Smooth muscle cell (in vitro differentiated cells): ENCODE data around the gene BTF3. TPM values are rescaled to one million over a fixed set of nuclear protein-coding genes. Genes with fewer than 3 reads are reported as not detected.

ENCODE experiments used
- DNase-seq: peaks from one replicate; lab custom pipeline; 2025; ENCODE audit not compliant: unreplicated experiment; lab: John Stamatoyannopoulos, UW
- H2AFZ ChIP-seq: fragments of 200-600 bp; sonication (generic); 2 replicates; pipeline ENCODE4 v1.6.0; 2016; ENCODE audit warnings: antibody characterized with exemption, low read depth, mild to moderate bottlenecking
- H3F3A ChIP-seq: fragments of 200-600 bp; sonication (generic); 2 replicates; pipeline ENCODE4 v1.6.0; 2017; ENCODE audit warnings: antibody characterized with exemption, low read depth
- H3K27ac ChIP-seq: fragments of 200-600 bp; sonication (generic); 2 replicates; pipeline ENCODE4 v1.5.1; 2016; ENCODE audit warnings: low read depth, mild to moderate bottlenecking
- H3K27me3 ChIP-seq: fragments of 200-600 bp; sonication (generic); 2 replicates; pipeline ENCODE4 v1.6.1; 2016; ENCODE audit warnings: low read depth, mild to moderate bottlenecking
- H3K36me3 ChIP-seq: fragments of 200-600 bp; sonication (generic); 2 replicates; pipeline ENCODE4 v1.5.1; 2016; ENCODE audit warnings: low read depth
- H3K4me1 ChIP-seq: fragments of 200-600 bp; sonication (generic); 2 replicates; pipeline ENCODE4 v1.5.1; 2016; ENCODE audit warnings: low read depth
- H3K4me2 ChIP-seq: fragments of 200-600 bp; sonication (generic); 2 replicates; pipeline ENCODE4 v1.6.0; 2016; ENCODE audit warnings: mild to moderate bottlenecking
- H3K4me3 ChIP-seq: fragments of 200-600 bp; sonication (generic); 2 replicates; pipeline ENCODE4 v1.5.1; 2016; ENCODE audit warnings: mild to moderate bottlenecking
- H3K79me2 ChIP-seq: fragments of 200-600 bp; sonication (generic); 2 replicates; pipeline ENCODE4 v1.6.0; 2016; ENCODE audit warnings: low read depth, mild to moderate bottlenecking
- H3K9ac ChIP-seq: fragments of 200-600 bp; sonication (generic); 2 replicates; pipeline ENCODE4 v1.6.0; 2016; ENCODE audit warnings: low read depth
- H3K9me3 ChIP-seq: fragments of 200-600 bp; sonication (generic); replicated peaks from 2 replicates; pipeline ENCODE4 v1.5.1; 2016; ENCODE audit warnings: low read depth
- H4K20me1 ChIP-seq: fragments of 200-600 bp; sonication (generic); 2 replicates; pipeline ENCODE4 v1.6.0; 2016; ENCODE audit warnings: low read depth
- WGBS: methylation state at CpG from one replicate; pipeline ENCODE4 v1.1.7; 2016; ENCODE audit warnings: low lambda C conversion rate; 5-methylcytosine and 5-hydroxymethylcytosine counted together
- polyA plus RNA-seq: library from polyadenylated mRNA; unstranded; fragments of >200 nt; fragmentation: Nextera tagmentation; extraction: Ambion mirVana; gene quantifications from 2 replicates; pipeline ENCODE4 v1.2.1, GENCODE V29; 2016
- total RNA-seq: library from RNA; depleted of rRNA; stranded (reverse); fragments of >200 nt; gene quantifications from 2 replicates; pipeline ENCODE4 v1.2.3, GENCODE V29; 2014
- TF ChIP-seq, protein P1 (sequence below): fragments of 200-600 bp; sonication (generic); IDR thresholded peaks from 2 replicates; pipeline ENCODE4 v1.5.1; 2017; ENCODE audit warnings: borderline replicate concordance, mild to moderate bottlenecking, antibody characterized with exemption; ENCODE audit not compliant: insufficient read depth, poor library complexity, severe bottlenecking

The BTF3 gene
- total and polyA plus RNA-seq, 2 experiments from 2014 or later: 409 to 546 TPM

DNA sequence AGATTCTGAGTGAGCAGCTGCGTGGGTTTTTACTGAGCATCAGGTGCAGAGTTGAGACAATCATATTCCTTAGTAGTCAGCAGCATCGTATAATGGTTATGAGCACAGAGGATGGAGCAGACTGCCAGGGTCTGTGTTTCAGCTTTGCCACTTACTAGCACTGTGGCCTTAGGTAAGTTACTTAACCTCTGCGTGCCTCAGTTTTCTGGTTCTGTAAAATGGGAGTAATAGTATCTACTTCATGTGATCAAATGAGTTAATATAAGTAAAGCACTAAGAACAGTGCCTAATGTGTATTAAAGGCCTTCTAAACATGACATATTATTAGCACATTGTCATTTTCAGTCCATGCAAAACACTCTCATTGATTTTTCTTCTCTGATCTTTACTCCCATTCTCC is 4.8 kb upstream of the BTF3 start:
- WGBS: 81% methylated on average over 3 of the region's 3 CpGs
- TF ChIP-seq, protein P1, sequence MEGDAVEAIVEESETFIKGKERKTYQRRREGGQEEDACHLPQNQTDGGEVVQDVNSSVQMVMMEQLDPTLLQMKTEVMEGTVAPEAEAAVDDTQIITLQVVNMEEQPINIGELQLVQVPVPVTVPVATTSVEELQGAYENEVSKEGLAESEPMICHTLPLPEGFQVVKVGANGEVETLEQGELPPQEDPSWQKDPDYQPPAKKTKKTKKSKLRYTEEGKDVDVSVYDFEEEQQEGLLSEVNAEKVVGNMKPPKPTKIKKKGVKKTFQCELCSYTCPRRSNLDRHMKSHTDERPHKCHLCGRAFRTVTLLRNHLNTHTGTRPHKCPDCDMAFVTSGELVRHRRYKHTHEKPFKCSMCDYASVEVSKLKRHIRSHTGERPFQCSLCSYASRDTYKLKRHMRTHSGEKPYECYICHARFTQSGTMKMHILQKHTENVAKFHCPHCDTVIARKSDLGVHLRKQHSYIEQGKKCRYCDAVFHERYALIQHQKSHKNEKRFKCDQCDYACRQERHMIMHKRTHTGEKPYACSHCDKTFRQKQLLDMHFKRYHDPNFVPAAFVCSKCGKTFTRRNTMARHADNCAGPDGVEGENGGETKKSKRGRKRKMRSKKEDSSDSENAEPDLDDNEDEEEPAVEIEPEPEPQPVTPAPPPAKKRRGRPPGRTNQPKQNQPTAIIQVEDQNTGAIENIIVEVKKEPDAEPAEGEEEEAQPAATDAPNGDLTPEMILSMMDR: no peak
- peaks cover 6% of the 10 kb centered on the region for H3F3A ChIP-seq
- no peak overlapping the region for H3K4me2 ChIP-seq
- H3K79me2 ChIP-seq: peaks cover 2% of the 10 kb centered on the region
- no peak overlapping the region for H2AFZ ChIP-seq
- H3K9me3 ChIP-seq: no peaks in the 10 kb centered on the region
- H3K9ac ChIP-seq: no peak overlapping the region
- no peaks in the 10 kb centered on the region for H3K27me3 ChIP-seq
- no peak overlapping the region for H3K27ac ChIP-seq
- H4K20me1 ChIP-seq: no peaks in the 10 kb centered on the region
- no peaks in the 10 kb centered on the region for H3K36me3 ChIP-seq
- DNase-seq: no peak
- H3K4me3 ChIP-seq: no peak overlapping the region
- peaks cover 18% of the 10 kb centered on the region for H3K4me1 ChIP-seq

DNA sequence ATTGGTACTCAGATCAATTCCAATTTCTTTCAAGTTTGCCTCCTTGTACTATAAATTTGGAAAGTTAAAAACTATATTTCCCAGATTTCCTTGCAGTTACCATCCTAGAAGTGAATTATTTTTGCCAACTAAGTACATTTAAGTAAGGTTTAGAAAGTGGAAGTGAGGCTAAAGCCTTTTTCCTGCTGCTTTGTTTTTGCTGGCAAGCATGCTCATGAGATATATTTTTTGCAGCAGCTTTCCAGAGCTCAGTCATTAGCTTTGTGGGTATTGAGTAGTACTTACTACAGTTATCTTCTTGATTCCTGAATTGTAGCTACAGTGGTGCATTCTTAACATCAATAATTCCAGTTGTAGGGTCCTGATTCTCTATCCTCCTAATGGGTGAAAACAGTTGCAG is 3.5 kb upstream of the BTF3 start:
- TF ChIP-seq, protein P1: no peak
- H3K36me3 ChIP-seq: no peaks in the 10 kb centered on the region
- peaks cover 6% of the 10 kb centered on the region for H4K20me1 ChIP-seq
- H3K4me3 ChIP-seq: no peak overlapping the region
- no peak overlapping the region for H3K27ac ChIP-seq
- no peak overlapping the region for H2AFZ ChIP-seq
- peaks cover 7% of the 10 kb centered on the region for H3F3A ChIP-seq
- no peak for DNase-seq
- H3K79me2 ChIP-seq: peaks cover 15% of the 10 kb centered on the region
- no peak overlapping the region for H3K9ac ChIP-seq
- no peaks in the 10 kb centered on the region for H3K9me3 ChIP-seq
- no peaks in the 10 kb centered on the region for H3K27me3 ChIP-seq
- H3K4me1 ChIP-seq: peaks cover 22% of the 10 kb centered on the region
- H3K4me2 ChIP-seq: no peak overlapping the region

DNA sequence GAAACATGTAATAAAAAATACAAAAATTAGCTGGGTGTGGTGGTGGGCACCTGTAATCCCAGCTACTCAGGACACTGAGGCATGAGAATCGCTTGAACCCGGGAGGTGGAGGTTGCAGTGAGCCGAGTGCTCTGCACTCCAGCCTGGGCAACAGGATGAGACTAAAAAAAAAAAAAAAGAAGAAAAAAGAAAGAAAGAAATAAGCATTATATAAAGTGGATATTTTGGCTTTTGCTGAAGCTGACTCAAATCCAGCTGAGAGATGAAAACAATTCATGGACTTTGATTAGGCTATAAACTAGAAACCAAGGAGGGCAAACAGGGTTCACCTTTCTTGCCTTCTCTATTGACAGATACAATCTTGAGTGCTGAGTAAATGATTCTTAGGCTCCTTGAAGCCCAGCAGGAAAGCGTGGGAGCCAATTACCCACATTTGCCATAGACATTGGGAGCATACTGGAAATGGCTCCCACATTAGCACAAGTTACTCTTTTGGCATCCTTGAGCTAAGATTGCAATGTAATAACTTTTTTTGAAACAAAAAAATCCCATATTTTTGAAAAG is 2.4 kb upstream of the BTF3 start:
- H3K4me2 ChIP-seq: no peak overlapping the region
- H3K9ac ChIP-seq: no peak overlapping the region
- H3K27ac ChIP-seq: no peak overlapping the region
- H4K20me1 ChIP-seq: peaks cover 17% of the 10 kb centered on the region
- H3K36me3 ChIP-seq: no peaks in the 10 kb centered on the region
- H3K4me3 ChIP-seq: no peak overlapping the region
- no peak for DNase-seq
- 81% methylated on average over 4 of the region's 4 CpGs for WGBS
- peaks cover 26% of the 10 kb centered on the region for H3K79me2 ChIP-seq
- TF ChIP-seq, protein P1: no peak
- H3K27me3 ChIP-seq: no peaks in the 10 kb centered on the region
- peaks cover 16% of the 10 kb centered on the region for H3F3A ChIP-seq
- H3K9me3 ChIP-seq: no peaks in the 10 kb centered on the region
- no peak overlapping the region for H2AFZ ChIP-seq
- peaks cover 34% of the 10 kb centered on the region for H3K4me1 ChIP-seq

DNA sequence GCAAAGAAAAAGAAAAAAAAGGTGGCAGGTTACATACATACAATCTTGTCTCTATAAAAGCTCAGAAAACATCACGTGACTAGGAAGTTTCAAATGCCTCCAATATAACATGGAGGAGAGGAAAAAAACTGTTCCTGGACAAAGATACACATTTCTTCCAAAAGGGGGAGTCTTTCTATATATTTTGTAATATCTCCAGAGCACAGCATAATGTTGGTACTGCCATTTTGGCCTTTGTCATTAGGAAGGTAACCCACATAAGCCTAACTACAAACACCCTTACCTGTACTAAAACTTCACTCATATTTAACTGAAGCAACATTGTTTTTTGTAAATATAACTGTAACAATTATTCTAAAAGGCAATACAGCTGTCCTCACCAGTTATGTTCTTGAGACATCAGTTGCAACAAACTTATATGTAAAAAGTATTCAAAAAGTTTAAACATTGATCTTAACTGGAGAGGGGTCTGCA is 1.2 kb upstream of the BTF3 start:
- Histone ChIP-seq H3K9ac (peak overlapping the region; percentile 97), H2AFZ (peak overlapping the region; percentile 85), H3K79me2 (peaks cover 38% of the 10 kb centered on the region), H3K27me3 (no peaks in the 10 kb centered on the region), H3K36me3 (no peaks in the 10 kb centered on the region), H3K27ac (peak overlapping the region; percentile 92), H3K9me3 (no peaks in the 10 kb centered on the region), H4K20me1 (peaks cover 29% of the 10 kb centered on the region), H3F3A (peaks cover 16% of the 10 kb centered on the region), H3K4me2 (peak overlapping the region; percentile 91), H3K4me1 (peaks cover 34% of the 10 kb centered on the region), H3K4me3 (peak overlapping the region; percentile 71)
- TF ChIP-seq, protein P1: peak; percentile 55
- WGBS: 49% methylated on average over 1 of the region's 1 CpG
- DNase-seq: no peak
